Breast epithelium (tissue), 4 donors: ENCODE data around the gene LRRC59. TPM values are rescaled to one million over a fixed set of nuclear protein-coding genes. Genes with fewer than 3 reads are reported as not detected.

Experiments used
- DNase-seq, 2 donors: peaks; one replicate each; pipeline ENCODE4 v3.0.0-alpha.2; 2019; ENCODE audit warnings: low spot score in 2 of 2
- H3K27ac ChIP-seq, 2 donors: fragments of 200-600 bp; sonication (generic) in 1 of 2; one replicate each; pipeline ENCODE4 v1.5.1; 2016 to 2019; ENCODE audit warnings: mild to moderate bottlenecking in 1 of 2
- H3K27me3 ChIP-seq, 2 donors: fragments of 200-600 bp; sonication (generic) in 1 of 2; one replicate each; pipeline versions ENCODE4 v1.5.1 to v1.6.0; 2017 to 2019; ENCODE audit warnings: control low read depth in 1 of 2, mild to moderate bottlenecking in 1 of 2
- H3K36me3 ChIP-seq: fragments of 200-600 bp; one replicate; pipeline ENCODE4 v1.5.1; 2019
- H3K4me1 ChIP-seq, 2 donors: fragments of 200-600 bp; sonication (generic); one replicate each; pipeline ENCODE4 v1.5.1; 2016 to 2019; ENCODE audit warnings: control low read depth in 1 of 2
- H3K4me3 ChIP-seq, 3 donors: fragments of 200-600 bp; sonication (generic); 1 replicate in 2 of 3; 2 replicates in 1 of 3; pipeline ENCODE4 v1.5.1; 2016 to 2019; ENCODE audit warnings: mild to moderate bottlenecking in 3 of 3, moderate library complexity in 2 of 3
- H3K9me3 ChIP-seq, 2 donors: fragments of 200-600 bp; sonication (generic) in 1 of 2; one replicate each; pipeline ENCODE4 v1.5.1; 2016 to 2019; ENCODE audit warnings: control low read depth in 1 of 2
- POLR2A ChIP-seq: fragments of 450-650 bp; IDR thresholded peaks from one replicate; pipeline ENCODE4 v1.6.1; 2016; ENCODE audit warnings: antibody characterized with exemption, mild to moderate bottlenecking, moderate library complexity
- POLR2AphosphoS5 ChIP-seq, 3 donors: sonication (generic); formaldehyde crosslinking; IDR thresholded peaks; one replicate each; pipeline ENCODE4 v1.6.1; 2017; ENCODE audit warnings: antibody characterized with exemption in 3 of 3
- intact Hi-C: fragments of 100-400 bp; cut with DNase I; formaldehyde crosslinking; loops from one replicate; pipeline ENCODE4 v1.15.1; 2023; ENCODE audit warnings: low total_unique reads
- total RNA-seq, 3 donors: library from RNA; depleted of rRNA; stranded (reverse); fragments of >200 nt; gene quantifications; one replicate each; pipeline ENCODE4 v1.1.0, GENCODE V29; 2016
- TF ChIP-seq, protein P1 (sequence below), 3 donors: fragments of 450-650 bp; IDR thresholded peaks; one replicate each; pipeline ENCODE4 v1.5.1; 2016 to 2017; ENCODE audit warnings: antibody characterized with exemption in 3 of 3, mild to moderate bottlenecking in 3 of 3, moderate library complexity in 3 of 3

The LRRC59 gene
- total RNA-seq, 3 donors from 2014 or later: 42.1 to 72.8 (median 54.0) TPM

DNA sequence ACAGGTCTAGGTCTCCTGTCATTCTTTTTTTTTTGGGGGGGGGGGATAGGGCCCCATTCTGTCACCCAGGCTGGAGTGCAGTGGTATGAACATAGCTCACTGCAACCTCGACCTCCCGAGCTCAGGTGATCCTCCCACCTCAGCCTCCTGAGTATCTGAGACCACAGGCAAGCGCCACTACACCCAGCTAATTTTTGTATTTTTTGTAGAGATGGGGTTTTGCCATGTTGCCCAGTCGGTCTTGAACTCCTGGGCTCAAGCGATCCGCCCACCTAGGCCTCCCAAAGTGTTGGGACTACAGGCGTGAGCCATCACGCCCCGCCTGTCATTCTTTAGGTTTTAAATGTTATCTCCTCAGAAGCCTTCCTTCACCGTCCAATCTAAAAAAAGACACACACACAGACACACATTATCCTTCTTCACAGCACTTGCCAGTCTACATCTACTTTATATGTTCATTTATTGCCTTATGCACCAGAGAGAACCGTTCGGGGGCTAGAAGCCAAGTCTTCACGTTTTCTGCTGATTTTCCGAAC is 25.0 kb downstream of the LRRC59 start:
- intact Hi-C loops: no loop called here
- Histone ChIP-seq H3K4me1 (peaks cover 4 to 14% of the 10 kb centered on the region in 2 donors), H3K36me3 (peaks cover 5% of the 10 kb centered on the region), H3K9me3 (no peaks in the 10 kb centered on the region), H3K27me3 (no peaks in the 10 kb centered on the region), H3K27ac (peak overlapping the region; percentile 93 to 97), H3K4me3 (peak overlapping the region; percentile 65 to 87 (median 79))
- no peak for DNase-seq
- TF ChIP-seq, protein P1, sequence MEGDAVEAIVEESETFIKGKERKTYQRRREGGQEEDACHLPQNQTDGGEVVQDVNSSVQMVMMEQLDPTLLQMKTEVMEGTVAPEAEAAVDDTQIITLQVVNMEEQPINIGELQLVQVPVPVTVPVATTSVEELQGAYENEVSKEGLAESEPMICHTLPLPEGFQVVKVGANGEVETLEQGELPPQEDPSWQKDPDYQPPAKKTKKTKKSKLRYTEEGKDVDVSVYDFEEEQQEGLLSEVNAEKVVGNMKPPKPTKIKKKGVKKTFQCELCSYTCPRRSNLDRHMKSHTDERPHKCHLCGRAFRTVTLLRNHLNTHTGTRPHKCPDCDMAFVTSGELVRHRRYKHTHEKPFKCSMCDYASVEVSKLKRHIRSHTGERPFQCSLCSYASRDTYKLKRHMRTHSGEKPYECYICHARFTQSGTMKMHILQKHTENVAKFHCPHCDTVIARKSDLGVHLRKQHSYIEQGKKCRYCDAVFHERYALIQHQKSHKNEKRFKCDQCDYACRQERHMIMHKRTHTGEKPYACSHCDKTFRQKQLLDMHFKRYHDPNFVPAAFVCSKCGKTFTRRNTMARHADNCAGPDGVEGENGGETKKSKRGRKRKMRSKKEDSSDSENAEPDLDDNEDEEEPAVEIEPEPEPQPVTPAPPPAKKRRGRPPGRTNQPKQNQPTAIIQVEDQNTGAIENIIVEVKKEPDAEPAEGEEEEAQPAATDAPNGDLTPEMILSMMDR (IDR thresholded peaks at IDR 0.05): no peak
- TF ChIP-seq POLR2AphosphoS5 (IDR thresholded peaks at IDR 0.05): no peak
- TF ChIP-seq POLR2A: no peak

DNA sequence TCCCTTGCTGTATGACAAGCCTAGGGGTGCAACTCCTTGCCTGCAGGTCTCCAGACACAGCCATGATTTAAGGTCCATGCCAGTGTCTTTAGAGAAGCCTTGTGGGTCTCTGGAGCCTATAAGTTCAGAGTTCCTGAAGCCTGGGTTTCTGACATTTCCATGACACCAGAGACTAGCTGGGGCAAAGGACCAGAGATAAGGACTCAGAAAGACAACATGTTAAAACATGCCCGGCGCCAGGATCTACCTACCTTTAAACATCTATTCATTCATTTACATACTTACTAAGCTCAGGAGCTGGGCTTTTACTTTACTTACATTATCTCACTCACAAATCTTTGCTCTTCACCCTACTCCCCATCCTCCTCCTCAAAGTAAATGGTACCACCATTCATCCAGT is 25.8 kb downstream of the LRRC59 start:
- Histone ChIP-seq H3K27ac (no peak overlapping the region), H3K36me3 (peaks cover 5% of the 10 kb centered on the region), H3K27me3 (no peaks in the 10 kb centered on the region), H3K9me3 (no peaks in the 10 kb centered on the region), H3K4me3 (no peak overlapping the region), H3K4me1 (peaks cover 4 to 14% of the 10 kb centered on the region in 2 donors)
- no peak for DNase-seq
- intact Hi-C loops: no loop called here
- TF ChIP-seq, protein P1 (IDR thresholded peaks at IDR 0.05): no peak
- TF ChIP-seq POLR2AphosphoS5 (IDR thresholded peaks at IDR 0.05) (no peak), POLR2A (no peak)

DNA sequence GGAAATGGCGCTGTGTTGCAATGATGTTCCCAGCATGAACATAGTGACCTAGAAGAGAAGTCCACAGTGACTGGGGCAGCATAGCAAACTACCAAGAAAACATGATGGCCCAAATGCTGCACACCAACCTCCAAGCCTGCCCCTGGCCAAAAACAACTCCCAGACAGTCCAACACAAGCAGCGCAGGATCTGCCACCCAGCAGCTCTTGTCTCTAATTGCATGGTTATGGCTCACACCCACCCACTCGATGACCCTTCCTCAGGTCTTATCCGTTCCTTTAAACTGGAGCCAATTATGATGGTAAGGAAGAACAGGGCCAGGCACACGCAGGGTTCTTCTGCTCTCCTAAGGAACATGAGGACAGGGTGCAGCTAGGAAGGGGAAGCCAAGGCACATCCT is 27.3 kb downstream of the LRRC59 start:
- TF ChIP-seq POLR2A (no peak), POLR2AphosphoS5 (IDR thresholded peaks at IDR 0.05) (no peak)
- TF ChIP-seq, protein P1 (IDR thresholded peaks at IDR 0.05): no peak
- Histone ChIP-seq H3K4me3 (no peak overlapping the region), H3K9me3 (no peaks in the 10 kb centered on the region), H3K27me3 (no peaks in the 10 kb centered on the region), H3K4me1 (peaks cover 4 to 14% of the 10 kb centered on the region in 2 donors), H3K36me3 (peaks cover 5% of the 10 kb centered on the region), H3K27ac (no peak overlapping the region)
- intact Hi-C loops: no loop called here
- DNase-seq: no peak

DNA sequence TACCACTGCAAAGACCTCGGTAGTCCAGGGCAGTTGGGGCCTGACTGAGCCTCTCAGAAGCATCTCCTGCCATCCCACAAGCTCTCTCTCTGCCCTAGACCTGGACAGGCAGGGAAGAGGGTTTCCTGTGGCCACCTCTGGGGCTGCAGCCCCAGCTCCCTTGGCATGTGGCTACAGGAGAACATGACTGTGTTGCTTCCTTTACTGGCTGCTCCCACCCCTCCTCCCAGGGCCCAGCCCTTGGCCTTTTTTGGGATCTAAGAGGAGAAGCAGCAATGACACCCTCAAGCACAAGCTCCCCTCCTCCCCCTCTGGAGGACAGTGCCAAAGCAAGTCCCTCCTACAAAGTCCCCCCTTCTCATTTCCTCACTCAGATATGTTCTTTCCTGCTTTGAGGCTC is 29.9 kb downstream of the LRRC59 start:
- Histone ChIP-seq H3K4me3 (no peak overlapping the region), H3K36me3 (peaks cover 5% of the 10 kb centered on the region), H3K9me3 (no peaks in the 10 kb centered on the region), H3K27me3 (no peaks in the 10 kb centered on the region), H3K27ac (no peak overlapping the region), H3K4me1 (peaks cover 2 to 14% of the 10 kb centered on the region in 2 donors)
- no peak for TF ChIP-seq POLR2A
- TF ChIP-seq, protein P1 (IDR thresholded peaks at IDR 0.05): no peak
- TF ChIP-seq POLR2AphosphoS5 (IDR thresholded peaks at IDR 0.05): no peak
- DNase-seq: no peak
- intact Hi-C loops: no loop called here

DNA sequence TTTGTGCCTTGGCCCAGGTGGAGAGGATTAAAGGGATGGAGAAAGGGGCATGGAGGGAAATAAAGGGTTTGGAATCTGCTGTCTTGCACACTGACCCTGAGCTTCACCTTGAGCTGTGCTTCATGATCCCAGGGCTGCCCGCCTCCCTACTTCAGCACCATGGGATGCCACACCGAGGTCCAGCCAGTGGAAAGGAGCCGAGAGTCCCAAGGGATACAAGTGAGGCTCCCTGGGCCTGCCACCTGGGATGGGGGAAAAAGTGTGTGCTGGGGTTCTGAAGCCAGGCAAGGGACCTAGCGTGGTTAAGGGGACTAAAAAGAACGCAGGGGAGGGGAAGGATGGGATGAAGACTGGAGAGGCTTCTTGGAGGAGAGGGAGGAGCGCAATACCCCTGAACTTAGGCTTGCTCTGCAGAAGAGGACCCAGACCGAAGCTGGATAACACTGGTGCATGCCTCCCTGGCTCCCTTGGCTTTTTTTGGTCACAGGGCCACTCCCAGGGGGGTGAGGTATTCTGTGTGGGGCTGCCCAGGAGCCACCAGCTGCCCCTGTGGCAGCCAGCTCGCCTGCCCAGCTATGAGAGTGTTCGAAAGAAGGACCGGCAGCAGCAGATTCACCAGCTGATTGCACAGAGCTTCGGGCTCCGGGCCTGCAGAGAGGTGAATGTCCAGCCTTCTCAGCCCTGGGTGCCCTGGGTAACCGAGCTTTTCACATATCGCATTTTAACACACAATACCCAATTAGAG is 31.5 kb downstream of the LRRC59 start:
- Histone ChIP-seq H3K36me3 (peaks cover 5% of the 10 kb centered on the region), H3K4me1 (no peaks in the 10 kb centered on the region), H3K27me3 (no peaks in the 10 kb centered on the region), H3K9me3 (no peaks in the 10 kb centered on the region), H3K4me3 (no peak overlapping the region), H3K27ac (no peak overlapping the region)
- TF ChIP-seq POLR2A (no peak), POLR2AphosphoS5 (IDR thresholded peaks at IDR 0.05) (no peak)
- intact Hi-C loops: no loop called here
- DNase-seq: no peak
